Measurements from ENCODE around the gene IGFBP2. TPM values are rescaled to one million over a fixed set of nuclear protein-coding genes. Genes with fewer than 3 reads are reported as not detected.

Gene IGFBP2
- polyA plus RNA-seq, 1 donor (not counting 4 experiments of a cell fraction or from before 2014, with no cell fraction given): 10.2 TPM

DNA sequence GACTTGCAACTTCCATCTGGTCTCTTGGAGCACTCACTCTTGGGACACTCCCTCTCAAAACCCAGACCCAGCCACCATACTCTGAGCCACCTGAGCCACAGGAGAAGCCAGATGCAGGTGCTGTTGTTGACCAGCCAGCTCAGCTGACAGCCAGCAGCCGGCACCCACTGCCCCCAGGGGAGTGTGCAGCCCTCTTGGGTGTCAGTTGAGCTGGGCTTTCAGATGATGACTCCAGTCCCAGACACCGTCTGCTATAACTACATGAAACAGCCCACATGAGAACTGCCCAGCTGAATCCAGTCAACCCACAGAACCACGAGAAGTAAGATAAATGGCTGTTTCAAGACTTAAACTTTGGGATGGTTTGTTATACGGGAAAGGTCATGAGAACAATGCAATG, 10.7 kb upstream of the IGFBP2 start:
- Histone ChIP-seq H4K20me1 (ENCODE audit: control insufficient read depth, extremely low read depth, insufficient read depth, low read length) (no peaks in the 10 kb centered on the region), H3K9ac (ENCODE audit: control insufficient read depth, extremely low read depth, insufficient read depth, low read length) (no peak overlapping the region), H3K9me3 (ENCODE audit: control insufficient read depth, low read depth, low read length) (no peaks in the 10 kb centered on the region), H3K27me3 (ENCODE audit: control insufficient read depth, extremely low read depth, insufficient read depth, low read length) (peaks cover 5% of the 10 kb centered on the region), H3K27ac (ENCODE audit: control insufficient read depth, insufficient read depth, low read length) (no peak overlapping the region), H3K79me2 (ENCODE audit: control insufficient read depth, insufficient read depth, low read length) (no peaks in the 10 kb centered on the region), H3K4me2 (ENCODE audit: control insufficient read depth, extremely low read depth, insufficient read depth, low read depth, low read length) (no peak overlapping the region), H3K9me1 (ENCODE audit: control insufficient read depth, extremely low read depth, insufficient read depth, low read length) (no peaks in the 10 kb centered on the region), H3K4me1 (ENCODE audit: control insufficient read depth, extremely low read depth, insufficient read depth, low read length) (peaks cover 4% of the 10 kb centered on the region), H3K36me3 (ENCODE audit: control insufficient read depth in 2 of 2, extremely low read depth in 1 of 2, insufficient read depth in 2 of 2, low read length in 2 of 2) (no peaks in the 10 kb centered on the region), H2AFZ (ENCODE audit: control insufficient read depth, low read length) (no peak overlapping the region), H3K4me3 (ENCODE audit: control insufficient read depth in 2 of 3, extremely low read depth in 1 of 3, insufficient read depth in 2 of 3, low read depth in 1 of 3, low read length in 3 of 3) (no peak overlapping the region)
- no peak for DNase-seq (ENCODE audit: low read depth, low spot score)
- dilution Hi-C loops (cut with MboI; ENCODE audit: extremely low pct_ligation_motif_present, low sequenced_read_pairs): no loop called here
- TF ChIP-seq, protein P1, sequence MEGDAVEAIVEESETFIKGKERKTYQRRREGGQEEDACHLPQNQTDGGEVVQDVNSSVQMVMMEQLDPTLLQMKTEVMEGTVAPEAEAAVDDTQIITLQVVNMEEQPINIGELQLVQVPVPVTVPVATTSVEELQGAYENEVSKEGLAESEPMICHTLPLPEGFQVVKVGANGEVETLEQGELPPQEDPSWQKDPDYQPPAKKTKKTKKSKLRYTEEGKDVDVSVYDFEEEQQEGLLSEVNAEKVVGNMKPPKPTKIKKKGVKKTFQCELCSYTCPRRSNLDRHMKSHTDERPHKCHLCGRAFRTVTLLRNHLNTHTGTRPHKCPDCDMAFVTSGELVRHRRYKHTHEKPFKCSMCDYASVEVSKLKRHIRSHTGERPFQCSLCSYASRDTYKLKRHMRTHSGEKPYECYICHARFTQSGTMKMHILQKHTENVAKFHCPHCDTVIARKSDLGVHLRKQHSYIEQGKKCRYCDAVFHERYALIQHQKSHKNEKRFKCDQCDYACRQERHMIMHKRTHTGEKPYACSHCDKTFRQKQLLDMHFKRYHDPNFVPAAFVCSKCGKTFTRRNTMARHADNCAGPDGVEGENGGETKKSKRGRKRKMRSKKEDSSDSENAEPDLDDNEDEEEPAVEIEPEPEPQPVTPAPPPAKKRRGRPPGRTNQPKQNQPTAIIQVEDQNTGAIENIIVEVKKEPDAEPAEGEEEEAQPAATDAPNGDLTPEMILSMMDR (optimal IDR thresholded peaks at IDR 0.05 in 1 of 3, IDR thresholded peaks at IDR 0.05 in 1 of 3, conservative IDR thresholded peaks at IDR 0.05 in 1 of 3; ENCODE audit: extremely low read depth in 1 of 3, insufficient read depth in 2 of 3, low read length in 3 of 3): no peak
- no peak for FAIRE-seq

DNA sequence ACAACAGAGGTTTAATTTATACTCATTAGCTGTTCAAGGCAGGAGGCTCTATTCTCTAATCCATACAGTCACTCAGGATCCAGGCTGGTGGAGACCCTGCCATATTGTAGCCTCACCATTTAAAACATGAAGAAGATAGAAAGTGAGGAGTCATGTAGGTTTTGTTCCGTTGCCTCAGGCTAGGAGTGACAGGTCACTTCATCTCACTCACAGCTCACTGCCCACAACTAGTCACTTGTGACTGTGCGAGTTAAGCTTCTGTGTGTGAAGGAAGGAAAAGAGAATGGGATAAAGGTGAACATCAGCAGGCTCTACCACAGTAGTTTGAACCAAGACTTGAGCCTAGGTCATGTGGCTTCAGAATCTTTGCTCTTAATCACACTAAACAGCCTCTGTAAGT, 9.0 kb upstream of the IGFBP2 start:
- FAIRE-seq (no peak), DNase-seq (ENCODE audit: low read depth, low spot score) (no peak)
- no peak overlapping the region for H3K4me3 ChIP-seq (ENCODE audit: control insufficient read depth in 2 of 3, extremely low read depth in 1 of 3, insufficient read depth in 2 of 3, low read depth in 1 of 3, low read length in 3 of 3)
- H2AFZ ChIP-seq (ENCODE audit: control insufficient read depth, low read length): no peak overlapping the region
- H3K27ac ChIP-seq (ENCODE audit: control insufficient read depth, insufficient read depth, low read length): no peak overlapping the region
- dilution Hi-C loops (cut with MboI; ENCODE audit: extremely low pct_ligation_motif_present, low sequenced_read_pairs): no loop called here
- no peaks in the 10 kb centered on the region for H3K79me2 ChIP-seq (ENCODE audit: control insufficient read depth, insufficient read depth, low read length)
- no peaks in the 10 kb centered on the region for H3K9me1 ChIP-seq (ENCODE audit: control insufficient read depth, extremely low read depth, insufficient read depth, low read length)
- no peak overlapping the region for H3K9ac ChIP-seq (ENCODE audit: control insufficient read depth, extremely low read depth, insufficient read depth, low read length)
- peaks cover 5% of the 10 kb centered on the region for H3K27me3 ChIP-seq (ENCODE audit: control insufficient read depth, extremely low read depth, insufficient read depth, low read length)
- TF ChIP-seq, protein P1 (optimal IDR thresholded peaks at IDR 0.05 in 1 of 3, IDR thresholded peaks at IDR 0.05 in 1 of 3, conservative IDR thresholded peaks at IDR 0.05 in 1 of 3; ENCODE audit: extremely low read depth in 1 of 3, insufficient read depth in 2 of 3, low read length in 3 of 3): no peak
- no peak for TF ChIP-seq EZH2 (IDR thresholded peaks at IDR 0.05; ENCODE audit: low read length)
- no peaks in the 10 kb centered on the region for H4K20me1 ChIP-seq (ENCODE audit: control insufficient read depth, extremely low read depth, insufficient read depth, low read length)
- no peaks in the 10 kb centered on the region for H3K36me3 ChIP-seq (ENCODE audit: control insufficient read depth in 2 of 2, extremely low read depth in 1 of 2, insufficient read depth in 2 of 2, low read length in 2 of 2)
- no peak overlapping the region for H3K4me2 ChIP-seq (ENCODE audit: control insufficient read depth, extremely low read depth, insufficient read depth, low read depth, low read length)
- H3K9me3 ChIP-seq (ENCODE audit: control insufficient read depth, low read depth, low read length): no peaks in the 10 kb centered on the region
- H3K4me1 ChIP-seq (ENCODE audit: control insufficient read depth, extremely low read depth, insufficient read depth, low read length): peaks cover 1% of the 10 kb centered on the region

All from keratinocyte (primary cell).